IMR-90 (cell line): ENCODE results near the gene HOXA10.

Experiments used
- CEBPB ChIP-seq: IDR thresholded peaks from 2 replicates; pipeline ENCODE4 v1.6.1; 2012; ENCODE audit warnings: low read depth, low read length, improper control_type of control experiment
- CTCF ChIP-seq: conservative IDR thresholded peaks from 2 replicates; pipeline ENCODE4 v1.5.1; 2012; ENCODE audit warnings: mild to moderate bottlenecking, low read depth, low read length, improper control_type of control experiment
- ELK1 ChIP-seq: fragments of 150-350 bp; IDR thresholded peaks from 2 replicates; pipeline ENCODE4 v1.6.1; 2016; ENCODE audit warnings: low read depth, mild to moderate bottlenecking, low read length, moderate library complexity, borderline replicate concordance
- FOS ChIP-seq: fragments of 150-350 bp; IDR thresholded peaks from 2 replicates; pipeline ENCODE4 v1.6.1; 2016; ENCODE audit warnings: low read depth, low read length
- MAZ ChIP-seq: IDR thresholded peaks from 2 replicates; pipeline ENCODE4 v1.6.1; 2012; ENCODE audit warnings: low read depth, mild to moderate bottlenecking, low read length, improper control_type of control experiment, moderate library complexity, borderline replicate concordance
- POLR2A ChIP-seq: IDR thresholded peaks from 2 replicates; pipeline ENCODE4 v1.6.1; 2012; ENCODE audit warnings: mild to moderate bottlenecking, low read depth, low read length
- SMC3 ChIP-seq: fragments of 150-350 bp; IDR thresholded peaks from 2 replicates; pipeline ENCODE4 v1.6.1; 2016; ENCODE audit warnings: low read depth, mild to moderate bottlenecking, antibody characterized with exemption, low read length, moderate library complexity
- USF2 ChIP-seq: fragments of 150-350 bp; IDR thresholded peaks from 2 replicates; pipeline ENCODE4 v1.6.1; 2017; ENCODE audit warnings: mild to moderate bottlenecking, antibody characterized with exemption, low read length, low read depth

- TF ChIP-seq CTCF, result no peak
- TF ChIP-seq POLR2A, result no peak; the same call in 1 of the 2 replicates
- no peak for TF ChIP-seq MAZ
- no peak for TF ChIP-seq CEBPB
- no peak for TF ChIP-seq FOS
- no peak for TF ChIP-seq SMC3
- TF ChIP-seq USF2, result no peak
- no peak for TF ChIP-seq ELK1
Observed at GRCh38 chr7:27141137-27141922, 32.8 kb downstream of the HOXA10 start.
